Mucosa of descending colon (tissue), 3 donors: ENCODE results near the gene ACTL7B. TPM values are rescaled to one million over a fixed set of nuclear protein-coding genes. Genes with fewer than 3 reads are reported as not detected.
"Not testable (repeated sequence)": the region's sequence is repeated elsewhere in the genome, so short reads cannot be mapped to it uniquely, and the experiment has no call there.

ENCODE experiments used
- ATAC-seq: fragments of 200-7000 bp; cut with Tn5 transposase; one replicate; pipeline ENCODE4 v1.9.1; 2020; ENCODE audit warnings: mild to moderate bottlenecking, moderate library complexity
- DNase-seq, 3 donors: peaks; one replicate each; pipeline ENCODE4 v3.0.0-alpha.2; 2020
- H3K36me3 ChIP-seq: fragments of 200-600 bp; one replicate; pipeline ENCODE4 v1.8.0; 2021; ENCODE audit warnings: low read depth, mild to moderate bottlenecking
- H3K4me1 ChIP-seq: fragments of 200-600 bp; one replicate; pipeline ENCODE4 v1.8.0; 2021; ENCODE audit warnings: low read depth, mild to moderate bottlenecking
- H3K4me3 ChIP-seq: fragments of 200-600 bp; one replicate; pipeline ENCODE4 v1.8.0; 2021; ENCODE audit warnings: mild to moderate bottlenecking
- H3K9me3 ChIP-seq: fragments of 200-600 bp; one replicate; pipeline ENCODE4 v1.8.0; 2021; ENCODE audit warnings: mild to moderate bottlenecking
- CTCF ChIP-seq: fragments of 200-600 bp; IDR thresholded peaks from one replicate; pipeline ENCODE4 v1.8.0; 2022; ENCODE audit warnings: antibody characterized with exemption, mild to moderate bottlenecking
- intact Hi-C, 2 donors: fragments of 100-400 bp; cut with DNase I in 1 of 2; cut with micrococcal nuclease in 1 of 2; formaldehyde crosslinking; loops; one replicate each; pipeline versions ENCODE4 v1.11.0 to v1.11.1; 2022; cut with DNase I, micrococcal nuclease
- long read RNA-seq, 2 donors: library from polyadenylated mRNA; unstranded; transcript quantifications; one replicate each; pipeline ENCODE4 v2.0.0, GENCODE V29; 2019 to 2021
- total RNA-seq, 3 donors: library from RNA; stranded (reverse); fragmentation: NEBNext Ultra II Directional in 2 of 3; extraction: Animal tissue kit (Norgen Biotek cat#: 25700) in 2 of 3; gene quantifications; one replicate each; pipeline versions ENCODE4 v1.2.1 to v1.2.4, GENCODE V29; 2021 to 2023
- donor health status: DM: no; HTN: no; CAD: no; lungs with moderate emphysema.
- donor health status: DM: no; HTN: no; CAD: no.
- donor health status: DM: no; HTN: yes; CAD: no.

Gene ACTL7B, protein sequence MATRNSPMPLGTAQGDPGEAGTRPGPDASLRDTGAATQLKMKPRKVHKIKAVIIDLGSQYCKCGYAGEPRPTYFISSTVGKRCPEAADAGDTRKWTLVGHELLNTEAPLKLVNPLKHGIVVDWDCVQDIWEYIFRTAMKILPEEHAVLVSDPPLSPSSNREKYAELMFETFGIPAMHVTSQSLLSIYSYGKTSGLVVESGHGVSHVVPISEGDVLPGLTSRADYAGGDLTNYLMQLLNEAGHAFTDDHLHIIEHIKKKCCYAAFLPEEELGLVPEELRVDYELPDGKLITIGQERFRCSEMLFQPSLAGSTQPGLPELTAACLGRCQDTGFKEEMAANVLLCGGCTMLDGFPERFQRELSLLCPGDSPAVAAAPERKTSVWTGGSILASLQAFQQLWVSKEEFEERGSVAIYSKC
- total RNA-seq: not detected
- long read RNA-seq, donor 1: 0 reads
- long read RNA-seq, donor 2: 0 reads

GRCh38 chr9:108855888-108856287, at the start of gene ACTL7B:
TSS of gene ACTL7B (minus strand) at chr9:108855986. CDS start at chr9:108855930, 56 bp downstream.
- DNase-seq (no peak), ATAC-seq (no peak)
- Histone ChIP-seq H3K9me3 (no peaks in the 10 kb centered on the region), H3K4me3 (no peak within 1 kb of the TSS), H3K36me3 (no peaks in the 10 kb centered on the region), H3K4me1 (no peaks in the 10 kb centered on the region)
- TF ChIP-seq CTCF: no peak
- intact Hi-C loops: no loop called here

DNA sequence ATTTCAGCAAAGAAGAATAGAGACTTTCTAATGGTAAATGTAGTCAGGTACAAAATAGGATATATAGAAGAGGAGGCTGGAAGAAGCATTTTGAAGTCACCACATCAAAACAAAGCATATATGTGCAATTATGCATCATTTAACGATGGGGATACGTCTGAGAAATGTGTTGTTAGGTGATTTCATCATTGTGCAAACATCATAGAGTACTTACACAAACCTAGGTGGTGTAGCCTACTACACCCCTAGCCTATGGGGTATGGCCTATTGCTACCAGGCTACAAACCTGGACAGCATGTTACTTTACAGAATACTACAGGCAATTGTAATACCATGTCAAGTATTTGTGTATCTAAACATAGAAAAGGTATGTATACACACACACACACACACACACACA, 49.7 kb upstream of the ACTL7B start:
- H3K36me3 ChIP-seq: peaks cover 6% of the 10 kb centered on the region

GRCh38 chr9:108904161-108904560, 48.4 kb upstream of the ACTL7B start:
- Histone ChIP-seq H3K9me3 (no peaks in the 10 kb centered on the region), H3K4me3 (no peak overlapping the region), H3K4me1 (no peaks in the 10 kb centered on the region), H3K36me3 (peaks cover 6% of the 10 kb centered on the region)
- no peak for DNase-seq
- no peak for ATAC-seq
- no peak for TF ChIP-seq CTCF
- intact Hi-C loops: no loop called here

More for the DNA sequence above, 49.7 kb upstream of the ACTL7B start:
- H3K4me3 ChIP-seq: no peak overlapping the region
- intact Hi-C loops: no loop called here
- no peaks in the 10 kb centered on the region for H3K9me3 ChIP-seq
- H3K4me1 ChIP-seq: no peaks in the 10 kb centered on the region
- no peak for ATAC-seq
- no peak for TF ChIP-seq CTCF
- no peak for DNase-seq

- TF ChIP-seq CTCF: no peak
- Histone ChIP-seq H3K4me1 (no peaks in the 10 kb centered on the region), H3K36me3 (peaks cover 3% of the 10 kb centered on the region), H3K9me3 (no peaks in the 10 kb centered on the region), H3K4me3 (no peak overlapping the region)
- ATAC-seq (no peak), DNase-seq (no peak)
- intact Hi-C loops: no loop called here
These were observed 47.8 kb upstream of the ACTL7B start for GRCh38 chr9:108903420-108904103.

DNA sequence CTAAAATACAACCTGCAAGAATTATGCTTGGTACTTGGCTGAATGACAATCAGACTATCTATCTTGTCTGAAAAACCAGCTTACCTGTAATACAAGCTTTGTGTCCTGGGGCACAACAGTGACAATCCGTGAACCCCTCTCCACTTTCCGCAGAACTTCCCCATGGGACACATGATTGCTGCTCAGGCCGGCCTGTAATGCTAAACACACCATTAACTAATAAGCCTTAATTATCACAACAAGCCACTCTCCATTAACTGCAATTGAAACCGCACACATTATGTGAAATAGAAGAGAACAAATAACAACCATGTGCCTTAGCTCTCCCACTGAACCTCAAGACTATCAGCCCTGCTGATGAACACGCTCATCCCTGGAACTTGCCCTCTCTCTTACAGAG, 44.4 kb upstream of the ACTL7B start:
- TF ChIP-seq CTCF: no peak
- Histone ChIP-seq H3K4me1 (no peaks in the 10 kb centered on the region), H3K36me3 (no peaks in the 10 kb centered on the region), H3K4me3 (no peak overlapping the region), H3K9me3 (no peaks in the 10 kb centered on the region)
- no peak for DNase-seq
- intact Hi-C loops: no loop called here
- no peak for ATAC-seq

- H3K9me3 ChIP-seq, H3K4me1 ChIP-seq, H3K4me3 ChIP-seq, H3K36me3 ChIP-seq, DNase-seq, ATAC-seq, intact Hi-C loops: not testable (repeated sequence)
These were observed 43.4 kb upstream of the ACTL7B start for GRCh38 chr9:108899023-108899695.
